GM23338 (cell line): ENCODE data around the gene POU2AF2. TPM values are rescaled to one million over a fixed set of nuclear protein-coding genes. Genes with fewer than 3 reads are reported as not detected.

Experiments
- ATAC-seq: fragments of 200-7000 bp; cut with Tn5 transposase; 3 replicates; pipeline ENCODE4 v1.9.1; 2020
- DNase-seq: peaks from one replicate; pipeline ENCODE4 v3.0.0-alpha.2; 2015; ENCODE audit warnings: low spot score
- H2AFZ ChIP-seq: fragments of 200-600 bp; sonication (generic); 2 replicates; pipeline ENCODE4 v1.8.0; 2016; ENCODE audit warnings: antibody characterized with exemption, mild to moderate bottlenecking, moderate library complexity
- H3F3A ChIP-seq: fragments of 200-600 bp; sonication (generic); replicated peaks from 2 replicates; pipeline ENCODE4 v1.8.0; 2017; ENCODE audit warnings: antibody characterized with exemption, mixed run types, low read depth
- H3K27ac ChIP-seq: fragments of 200-600 bp; sonication (generic); 2 replicates; pipeline ENCODE4 v1.6.1; 2016; ENCODE audit warnings: low read depth
- H3K27me3 ChIP-seq: fragments of 200-600 bp; sonication (generic); 2 replicates; pipeline ENCODE4 v1.8.0; 2016; ENCODE audit warnings: mild to moderate bottlenecking, mixed run types, moderate library complexity; ENCODE audit not compliant: insufficient read depth
- H3K36me3 ChIP-seq: fragments of 200-600 bp; sonication (generic); 2 replicates; pipeline ENCODE4 v1.8.0; 2016; ENCODE audit warnings: mild to moderate bottlenecking; ENCODE audit not compliant: insufficient read depth
- H3K4me1 ChIP-seq: fragments of 200-600 bp; sonication (generic); 2 replicates; pipeline ENCODE4 v1.8.0; 2016; ENCODE audit warnings: mild to moderate bottlenecking, moderate library complexity; ENCODE audit not compliant: insufficient read depth
- H3K4me2 ChIP-seq: fragments of 200-600 bp; sonication (generic); 2 replicates; pipeline ENCODE4 v1.7.1; 2017; ENCODE audit warnings: mixed run types
- H3K4me3 ChIP-seq: fragments of 200-600 bp; sonication (generic); 2 replicates; pipeline ENCODE4 v1.6.1; 2016; ENCODE audit warnings: mixed run types
- H3K79me2 ChIP-seq: fragments of 200-600 bp; sonication (generic); replicated peaks from 2 replicates; pipeline ENCODE4 v1.8.0; 2017; ENCODE audit warnings: mild to moderate bottlenecking; ENCODE audit not compliant: insufficient read depth
- H3K9me2 ChIP-seq: fragments of 200-600 bp; sonication (generic); 2 replicates; pipeline ENCODE4 v1.8.0; 2017; ENCODE audit not compliant: insufficient read depth
- H4K20me1 ChIP-seq: fragments of 200-600 bp; sonication (generic); replicated peaks from 2 replicates; pipeline ENCODE4 v1.8.0; 2017; ENCODE audit warnings: mild to moderate bottlenecking; ENCODE audit not compliant: insufficient read depth
- H3K27ac Mint-ChIP-seq: 2 replicates; pipeline ENCODE4 v1.8.0; 2020; ENCODE audit warnings: inconsistent platforms, mild to moderate bottlenecking, moderate library complexity, mixed read lengths
- H3K27me3 Mint-ChIP-seq: 3 replicates; pipeline ENCODE4 v1.8.0; 2022; ENCODE audit warnings: low read depth, mild to moderate bottlenecking, moderate library complexity, mixed read lengths, inconsistent platforms; ENCODE audit not compliant: insufficient read depth, poor library complexity
- H3K36me3 Mint-ChIP-seq: 3 replicates; pipeline ENCODE4 v1.8.0; 2021; ENCODE audit warnings: low read depth, mild to moderate bottlenecking, inconsistent platforms, moderate library complexity, mixed read lengths
- H3K4me1 Mint-ChIP-seq: 3 replicates; pipeline ENCODE4 v1.8.0; 2020; ENCODE audit warnings: mild to moderate bottlenecking, inconsistent platforms, mixed read lengths
- H3K4me3 Mint-ChIP-seq: 3 replicates; pipeline ENCODE4 v1.8.0; 2021; ENCODE audit warnings: moderate library complexity, mild to moderate bottlenecking, inconsistent platforms, mixed read lengths
- H3K9me3 Mint-ChIP-seq: 3 replicates; pipeline ENCODE4 v1.8.0; 2020; ENCODE audit warnings: moderate library complexity, mild to moderate bottlenecking, inconsistent platforms, mixed read lengths
- CTCF ChIP-seq, 2 experiments: fragments of 200-600 bp in 1 of 2; sonication (generic) in 1 of 2; conservative IDR thresholded peaks; 2 replicates each; pipeline versions ENCODE4 v1.5.1 to v1.6.1; 2016 to 2017; ENCODE audit warnings: antibody characterized with exemption in 2 of 2, low read depth in 2 of 2, mild to moderate bottlenecking in 2 of 2, moderate library complexity in 1 of 2
- EZH2phosphoT487 ChIP-seq: fragments of 200-600 bp; sonication (generic); IDR thresholded peaks from one replicate; pipeline ENCODE4 v1.8.1; 2018; ENCODE audit warnings: antibody characterized with exemption; ENCODE audit not compliant: unreplicated experiment
- ZNF114 ChIP-seq: fragments of 250-450 bp; sonication (Bioruptor Pico); IDR thresholded peaks from 2 replicates; pipeline ENCODE4 v1.5.0; 2020; ENCODE audit warnings: mild to moderate bottlenecking, moderate library complexity
- ZNF462 ChIP-seq: fragments of 250-450 bp; sonication (Bioruptor Pico); IDR thresholded peaks from 2 replicates; pipeline ENCODE4 v1.5.0; 2020; ENCODE audit warnings: mild to moderate bottlenecking, moderate library complexity
- polyA plus RNA-seq: library from polyadenylated mRNA; unstranded; fragments of >200 nt; fragmentation: Nextera tagmentation; extraction: Ambion mirVana; gene quantifications from 2 replicates; pipeline ENCODE4 v1.2.1, GENCODE V29; 2016
- total RNA-seq: library from RNA; depleted of rRNA; stranded (reverse); fragments of >200 nt; shearing (Covaris generic); gene quantifications from 2 replicates; pipeline ENCODE4 v1.2.3, GENCODE V29; 2014

POU2AF2 gene
- total and polyA plus RNA-seq, 2 experiments from 2014 or later = not detected

- Histone ChIP-seq H3F3A (no peaks in the 10 kb centered on the region), H3K36me3 (no peaks in the 10 kb centered on the region), H3K4me3 (no peak overlapping the region), H3K4me2 (no peak overlapping the region), H3K4me1 (peaks cover 8% of the 10 kb centered on the region), H2AFZ (no peak overlapping the region), H4K20me1 (no peaks in the 10 kb centered on the region), H3K79me2 (no peaks in the 10 kb centered on the region), H3K27ac (no peak overlapping the region), H3K27me3 (no peaks in the 10 kb centered on the region), H3K9me2 (no peaks in the 10 kb centered on the region)
- H3K27ac Mint-ChIP-seq = no peak overlapping the region
- DNase-seq (no peak), ATAC-seq (no peak)
- peaks cover 17% of the 10 kb centered on the region for H3K4me1 Mint-ChIP-seq
- no peak for TF ChIP-seq ZNF114
- TF ChIP-seq ZNF462 (CRISPR knock-in tag) = no peak
- TF ChIP-seq CTCF (conservative IDR thresholded peaks at IDR 0.05; ENCODE audit: low read depth in 2 of 2) = peak in 1 of 2 experiments; percentile 24; a peak in 1 of 4 replicates
- H3K4me3 Mint-ChIP-seq = no peak overlapping the region
- no peaks in the 10 kb centered on the region for H3K36me3 Mint-ChIP-seq
- H3K9me3 Mint-ChIP-seq = no peaks in the 10 kb centered on the region
- peaks cover 4% of the 10 kb centered on the region for H3K27me3 Mint-ChIP-seq
Measured at GRCh38 chr11:111307472-111308108, 62.1 kb downstream of the POU2AF2 start.

- DNase-seq (no peak), ATAC-seq (no peak)
- H3F3A ChIP-seq = no peaks in the 10 kb centered on the region
- no peak for TF ChIP-seq EZH2phosphoT487
- no peak overlapping the region for H3K27ac ChIP-seq
- no peaks in the 10 kb centered on the region for H3K36me3 ChIP-seq
- H3K4me1 Mint-ChIP-seq = peaks cover 12% of the 10 kb centered on the region; the same call in 2 of the 3 replicates
- H3K36me3 Mint-ChIP-seq = no peaks in the 10 kb centered on the region
- no peaks in the 10 kb centered on the region for H3K9me3 Mint-ChIP-seq
- peaks cover 3% of the 10 kb centered on the region for H3K4me1 ChIP-seq
- no peaks in the 10 kb centered on the region for H3K9me2 ChIP-seq
- H4K20me1 ChIP-seq = no peaks in the 10 kb centered on the region
- H3K27ac Mint-ChIP-seq = no peak overlapping the region
- no peak overlapping the region for H2AFZ ChIP-seq
- H3K4me2 ChIP-seq = no peak overlapping the region
- H3K27me3 ChIP-seq = no peaks in the 10 kb centered on the region
- peaks cover 4% of the 10 kb centered on the region for H3K27me3 Mint-ChIP-seq
- H3K4me3 ChIP-seq = no peak overlapping the region
- H3K4me3 Mint-ChIP-seq = no peak overlapping the region
- no peaks in the 10 kb centered on the region for H3K79me2 ChIP-seq
Measured at GRCh38 chr11:111308140-111308539, 62.6 kb downstream of the POU2AF2 start.
